T1000 (cell line): Measurements from ENCODE around the gene SLCO1C1.
"Not testable (repeated sequence)": the region's sequence is repeated elsewhere in the genome, so short reads cannot be mapped to it uniquely, and the experiment has no call there.

Experiments used
- DNase-seq: peaks from one replicate; lab custom pipeline; 2025; ENCODE audit warnings: mixed read lengths; lab: John Stamatoyannopoulos, UW

The SLCO1C1 gene, protein sequence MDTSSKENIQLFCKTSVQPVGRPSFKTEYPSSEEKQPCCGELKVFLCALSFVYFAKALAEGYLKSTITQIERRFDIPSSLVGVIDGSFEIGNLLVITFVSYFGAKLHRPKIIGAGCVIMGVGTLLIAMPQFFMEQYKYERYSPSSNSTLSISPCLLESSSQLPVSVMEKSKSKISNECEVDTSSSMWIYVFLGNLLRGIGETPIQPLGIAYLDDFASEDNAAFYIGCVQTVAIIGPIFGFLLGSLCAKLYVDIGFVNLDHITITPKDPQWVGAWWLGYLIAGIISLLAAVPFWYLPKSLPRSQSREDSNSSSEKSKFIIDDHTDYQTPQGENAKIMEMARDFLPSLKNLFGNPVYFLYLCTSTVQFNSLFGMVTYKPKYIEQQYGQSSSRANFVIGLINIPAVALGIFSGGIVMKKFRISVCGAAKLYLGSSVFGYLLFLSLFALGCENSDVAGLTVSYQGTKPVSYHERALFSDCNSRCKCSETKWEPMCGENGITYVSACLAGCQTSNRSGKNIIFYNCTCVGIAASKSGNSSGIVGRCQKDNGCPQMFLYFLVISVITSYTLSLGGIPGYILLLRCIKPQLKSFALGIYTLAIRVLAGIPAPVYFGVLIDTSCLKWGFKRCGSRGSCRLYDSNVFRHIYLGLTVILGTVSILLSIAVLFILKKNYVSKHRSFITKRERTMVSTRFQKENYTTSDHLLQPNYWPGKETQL

DNA sequence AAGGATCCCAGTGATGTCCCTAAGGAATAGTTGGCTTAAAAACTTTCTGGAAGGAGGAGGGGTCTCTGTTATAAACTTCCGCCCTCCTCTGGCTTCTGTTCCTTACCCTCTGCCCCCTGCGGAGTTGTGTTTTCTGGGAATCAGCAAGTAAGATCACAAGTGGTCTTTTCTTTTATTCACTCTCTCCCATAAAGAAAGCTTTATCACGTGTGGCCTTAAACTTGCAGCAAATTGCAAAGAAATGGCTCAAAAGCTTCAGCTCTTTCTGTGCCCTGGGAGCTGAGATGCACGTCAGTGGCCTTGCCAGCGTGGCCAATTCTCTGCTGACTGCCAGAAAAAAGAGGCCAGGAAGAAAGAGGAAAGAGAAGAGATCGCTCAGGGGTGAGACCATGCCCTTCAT lies at the start of gene SLCO1C1:
TSS of gene SLCO1C1 (plus strand) at position 101 of the 400 bp plus-strand sequence. CDS start 4,245 bp downstream, outside the sequence.
- DNase-seq = no peak

DNA sequence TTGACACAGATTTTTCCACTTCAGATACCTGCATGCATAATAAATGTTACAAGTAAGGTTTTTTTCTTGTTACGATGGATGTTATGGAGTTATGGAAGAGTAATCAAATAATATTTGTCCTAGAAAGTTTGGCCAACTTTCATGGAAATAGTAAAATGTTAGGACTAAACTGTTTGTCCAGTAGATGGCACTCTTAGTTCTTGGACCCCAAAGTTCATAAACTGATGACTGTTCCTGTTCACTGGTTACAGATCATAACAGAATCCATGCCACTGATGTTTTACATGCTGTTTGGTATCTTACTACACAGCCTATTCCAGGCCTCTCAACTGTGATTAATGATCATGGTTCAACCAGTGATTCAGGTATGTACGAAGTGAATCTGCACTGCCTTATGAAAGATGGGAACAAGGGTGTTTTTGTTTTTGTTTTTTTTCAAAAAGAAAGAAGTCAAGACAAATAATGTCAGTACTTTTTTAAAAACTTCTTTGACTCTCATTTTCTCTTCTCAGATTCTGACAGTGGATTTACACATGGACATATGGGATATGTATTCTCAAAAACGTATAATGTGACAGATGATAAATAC lies 48.8 kb upstream of the SLCO1C1 start:
- DNase-seq = no peak

DNA sequence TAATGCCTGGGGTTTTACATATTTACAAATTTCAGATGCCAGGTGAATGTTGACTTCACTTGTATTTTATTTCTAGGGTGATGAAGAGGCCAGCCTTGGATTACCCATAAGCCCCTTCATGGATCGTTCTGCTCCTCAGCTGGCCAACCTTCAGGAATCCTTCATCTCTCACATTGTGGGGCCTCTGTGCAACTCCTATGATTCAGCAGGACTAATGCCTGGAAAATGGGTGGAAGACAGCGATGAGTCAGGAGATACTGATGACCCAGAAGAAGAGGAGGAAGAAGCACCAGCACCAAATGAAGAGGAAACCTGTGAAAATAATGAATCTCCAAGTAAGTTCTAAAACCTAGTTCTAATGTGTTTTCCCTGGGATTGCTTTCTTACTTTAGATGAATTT lies 41.3 kb upstream of the SLCO1C1 start:
- DNase-seq = no peak

DNA sequence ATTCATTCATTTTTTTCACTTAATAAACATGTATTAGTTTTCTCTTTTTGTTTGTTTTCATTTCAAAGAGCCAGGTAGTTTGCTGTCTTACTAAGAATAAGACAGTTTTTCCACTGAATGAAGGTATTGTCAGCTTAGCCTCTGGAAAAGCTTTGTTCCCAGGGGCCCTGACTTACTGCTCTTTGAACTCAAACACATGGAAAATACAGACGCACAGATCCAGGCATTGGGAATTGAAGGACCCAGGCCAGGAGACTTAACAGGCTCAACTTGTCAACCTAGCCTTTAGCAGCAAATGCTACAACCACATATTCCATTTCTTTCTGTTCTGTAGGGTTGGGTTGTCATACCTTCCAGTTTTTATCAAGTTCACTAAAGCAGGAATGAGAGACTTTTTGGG lies 38.5 kb upstream of the SLCO1C1 start:
- DNase-seq = no peak

DNA sequence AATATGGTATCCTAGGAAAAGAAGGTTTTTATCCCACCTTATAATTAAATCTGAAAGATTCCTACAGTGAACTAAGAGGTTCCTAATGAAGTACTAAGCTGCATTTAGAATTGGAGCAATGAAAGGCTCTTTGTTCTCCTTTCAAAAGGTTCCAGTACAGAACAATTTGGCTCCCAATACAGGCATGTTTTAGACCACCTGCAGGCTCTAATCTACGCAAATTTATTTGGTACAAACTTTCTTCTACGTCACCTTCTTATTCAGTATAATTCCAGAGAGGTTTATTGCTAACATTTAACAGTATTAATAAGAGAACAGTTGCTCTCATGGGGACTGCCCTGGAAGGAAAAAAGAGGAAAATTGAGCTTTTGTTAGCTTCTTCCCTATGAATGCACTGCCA lies 37.6 kb upstream of the SLCO1C1 start:
- DNase-seq = no peak

DNA sequence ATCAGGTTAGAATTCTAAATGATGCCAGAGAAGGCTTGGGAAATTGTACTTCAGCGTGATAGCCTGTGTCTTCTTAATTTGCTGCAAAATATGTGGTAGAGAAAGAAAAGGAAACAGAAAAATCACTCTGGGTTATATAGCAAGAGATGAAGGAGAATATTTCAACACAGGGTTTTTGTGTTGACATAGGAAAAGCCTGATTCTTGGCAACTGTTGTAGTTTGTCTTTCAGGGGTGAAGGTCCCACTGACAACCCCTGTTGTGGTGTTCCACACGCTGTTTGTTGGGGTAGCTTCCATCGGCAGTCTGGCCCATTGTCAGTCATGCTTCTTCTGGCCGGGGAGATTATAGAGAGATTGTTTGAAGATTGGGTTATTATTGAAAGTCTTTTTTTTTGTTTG lies 13.8 kb upstream of the SLCO1C1 start:
- DNase-seq = no peak

DNA sequence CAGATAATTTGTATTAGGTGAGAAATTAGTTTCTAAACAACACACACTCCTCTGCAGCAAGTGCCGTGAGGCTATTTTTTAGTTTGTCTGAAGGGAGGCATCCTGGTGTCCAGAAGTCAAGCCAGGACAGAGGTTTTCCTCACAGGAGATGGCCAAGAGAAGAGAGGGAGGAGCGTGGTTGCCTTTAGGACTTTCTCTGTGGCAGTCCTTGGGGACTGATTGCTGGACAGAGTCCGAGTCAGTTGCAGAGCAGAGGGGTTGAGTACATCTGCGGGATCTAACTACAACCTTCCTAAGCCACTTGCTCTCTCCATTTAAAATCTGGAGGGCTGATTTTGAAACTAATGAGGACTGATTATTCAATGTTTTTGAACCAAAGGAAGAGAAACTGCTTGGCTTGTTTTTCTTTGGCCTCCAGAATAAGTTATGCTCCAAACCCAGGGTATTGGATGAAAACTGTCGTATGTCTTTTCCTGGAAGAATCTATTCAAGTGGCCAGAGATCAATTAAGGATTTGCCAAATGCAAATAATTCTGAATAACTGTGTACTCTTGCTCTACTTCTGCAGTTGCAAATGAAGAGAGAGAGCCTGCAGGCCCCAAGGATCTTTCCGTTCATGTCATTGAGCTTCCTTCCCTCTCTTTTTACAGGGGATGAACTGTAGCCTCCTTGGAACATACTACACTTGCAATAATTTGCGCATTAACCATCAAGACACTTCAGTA lies 1.2 kb downstream of the SLCO1C1 start:
- no peak for DNase-seq

DNA sequence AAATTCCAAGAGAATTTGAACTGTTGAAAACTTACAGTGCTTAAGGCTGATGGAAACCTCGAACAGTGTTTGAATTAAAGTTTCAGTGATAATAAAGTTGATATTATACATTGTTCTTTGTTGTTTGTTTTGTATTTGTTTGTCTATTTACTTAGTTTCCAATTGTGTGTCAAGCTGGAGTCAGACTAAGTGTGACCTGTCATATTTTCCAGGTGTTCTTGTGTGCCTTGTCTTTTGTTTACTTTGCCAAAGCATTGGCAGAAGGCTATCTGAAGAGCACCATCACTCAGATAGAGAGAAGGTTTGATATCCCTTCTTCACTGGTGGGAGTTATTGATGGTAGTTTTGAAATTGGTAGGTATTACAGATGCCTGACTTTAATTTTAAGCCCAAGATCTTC lies 6.0 kb downstream of the SLCO1C1 start:
- DNase-seq = no peak

DNA sequence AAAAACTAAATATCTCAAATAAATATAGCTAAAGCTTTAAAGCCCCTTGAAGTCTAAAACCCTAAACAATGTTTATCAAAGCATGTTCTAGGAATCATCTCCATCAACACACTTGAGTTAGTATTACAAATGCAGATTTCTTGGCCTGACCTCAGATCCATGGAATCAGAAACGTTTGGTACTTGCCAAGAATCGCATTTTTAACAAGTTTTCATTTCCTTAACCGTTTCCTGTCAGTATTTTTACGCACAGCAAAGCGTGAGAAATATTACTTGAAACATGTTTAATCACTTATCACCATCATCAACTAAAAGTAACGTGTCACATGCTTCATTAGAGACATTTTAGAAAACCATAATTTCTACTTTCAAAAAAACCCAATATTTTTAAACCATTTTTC lies 9.7 kb downstream of the SLCO1C1 start:
- no peak for DNase-seq

DNA sequence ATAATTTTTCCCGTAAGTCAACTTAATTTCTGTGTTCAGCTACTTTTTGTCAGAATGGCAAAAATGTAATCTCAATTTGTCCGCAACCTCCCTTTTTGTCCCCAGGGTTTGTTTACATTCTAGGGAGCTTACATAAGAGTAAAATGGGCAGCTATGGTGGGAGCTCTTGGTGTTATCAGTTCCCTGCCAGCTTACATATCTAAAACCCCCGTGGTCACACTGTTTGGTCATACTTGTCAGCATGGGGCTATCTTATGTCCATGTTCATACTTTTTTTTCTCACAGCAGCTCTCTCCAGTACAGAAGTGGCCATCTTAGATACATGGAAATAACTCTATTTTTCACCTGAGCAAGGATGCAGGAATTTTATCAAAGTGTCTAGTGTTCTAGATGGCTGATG lies 16.7 kb downstream of the SLCO1C1 start:
- DNase-seq = no peak

DNA sequence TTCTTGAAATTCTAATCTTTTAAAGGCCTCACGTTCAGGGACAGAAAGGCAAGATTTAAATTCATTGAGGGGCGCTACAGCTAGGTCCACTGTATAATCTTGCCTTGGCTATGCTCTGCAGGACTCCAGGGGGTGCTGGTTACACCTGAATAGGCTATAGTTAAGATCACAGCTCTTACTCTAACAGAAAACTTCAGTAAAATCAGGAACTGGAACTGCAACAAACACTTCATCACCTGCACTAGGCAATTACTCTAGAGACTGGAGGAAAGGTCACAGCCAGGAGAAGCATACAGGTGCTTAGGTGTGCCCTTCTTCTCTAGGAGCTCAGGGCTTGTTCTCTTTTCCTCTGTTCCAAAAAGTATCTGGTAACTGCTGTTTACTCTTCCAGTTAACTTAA lies 20.9 kb downstream of the SLCO1C1 start:
- no peak for DNase-seq

DNA sequence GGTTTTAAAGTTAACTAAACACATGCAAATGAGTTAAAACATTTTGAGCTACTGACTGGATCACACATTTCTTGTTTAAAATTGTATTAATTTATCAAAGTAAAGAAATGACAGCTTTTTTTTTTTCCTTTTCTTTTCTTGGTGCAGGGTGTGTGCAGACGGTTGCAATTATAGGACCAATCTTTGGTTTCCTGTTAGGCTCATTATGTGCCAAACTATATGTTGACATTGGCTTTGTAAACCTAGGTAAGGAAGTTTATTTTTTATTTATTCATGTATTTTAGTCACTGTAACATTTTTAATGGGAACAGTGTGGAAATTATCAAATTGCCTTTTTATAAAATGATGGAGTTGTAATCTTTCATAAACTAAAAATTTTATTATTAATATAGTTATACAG lies 21.9 kb downstream of the SLCO1C1 start:
- no peak for DNase-seq

DNA sequence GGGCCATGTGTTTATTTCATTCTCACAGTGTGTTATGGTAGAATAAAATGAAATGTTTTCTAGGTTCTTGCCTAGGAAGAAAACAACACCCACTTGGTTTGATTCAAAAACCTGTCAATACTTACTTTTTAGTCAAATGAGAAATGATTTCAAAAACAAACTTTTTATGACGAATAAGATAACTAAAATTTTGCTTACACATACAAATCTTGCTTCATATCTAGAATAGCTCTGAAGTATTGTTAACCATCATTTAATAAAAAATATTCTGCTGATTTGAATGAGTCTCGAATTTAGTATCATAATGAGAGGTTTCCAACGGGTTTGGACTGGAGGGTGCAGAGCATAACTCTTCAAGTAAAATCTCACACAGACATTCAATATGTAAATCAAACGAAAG lies 23.2 kb downstream of the SLCO1C1 start:
- DNase-seq = no peak

DNA sequence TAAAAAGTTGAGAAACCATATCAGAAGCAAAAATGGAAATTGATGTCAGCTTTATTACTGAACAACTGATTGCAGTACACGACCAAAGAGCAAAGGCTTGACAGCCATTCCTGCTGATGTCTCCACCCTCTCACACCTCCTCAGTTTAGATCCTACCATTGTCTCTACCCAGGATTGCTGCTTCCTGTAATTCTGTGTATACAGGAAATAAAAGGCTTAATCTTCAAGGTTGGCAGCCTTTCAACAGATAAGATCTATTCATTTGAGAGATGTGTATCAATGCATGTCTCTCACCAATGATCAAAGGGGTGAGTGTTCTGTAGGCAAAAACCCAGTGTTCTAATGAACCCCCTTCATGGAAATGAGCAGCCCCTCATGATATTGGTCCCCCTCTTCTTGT lies 27.0 kb downstream of the SLCO1C1 start:
- no peak for DNase-seq

DNA sequence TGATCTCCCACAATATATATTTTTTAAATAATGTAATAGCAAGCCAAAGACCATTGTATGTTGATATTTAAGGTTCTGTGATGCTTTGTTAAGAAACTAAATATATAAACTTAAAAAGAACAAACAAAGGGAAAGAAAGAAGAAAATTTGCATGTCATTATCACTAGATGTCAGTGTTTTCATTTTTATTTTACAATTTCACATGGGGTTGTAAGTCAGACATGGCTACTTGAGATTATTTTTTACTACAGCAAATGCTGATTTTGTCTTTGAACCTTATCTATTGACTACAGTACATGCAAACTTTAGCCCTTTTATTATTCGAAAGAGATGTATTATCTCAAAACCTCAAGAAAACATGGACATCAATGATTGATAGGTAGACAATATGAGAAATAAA lies 36.1 kb downstream of the SLCO1C1 start:
- no peak for DNase-seq

DNA sequence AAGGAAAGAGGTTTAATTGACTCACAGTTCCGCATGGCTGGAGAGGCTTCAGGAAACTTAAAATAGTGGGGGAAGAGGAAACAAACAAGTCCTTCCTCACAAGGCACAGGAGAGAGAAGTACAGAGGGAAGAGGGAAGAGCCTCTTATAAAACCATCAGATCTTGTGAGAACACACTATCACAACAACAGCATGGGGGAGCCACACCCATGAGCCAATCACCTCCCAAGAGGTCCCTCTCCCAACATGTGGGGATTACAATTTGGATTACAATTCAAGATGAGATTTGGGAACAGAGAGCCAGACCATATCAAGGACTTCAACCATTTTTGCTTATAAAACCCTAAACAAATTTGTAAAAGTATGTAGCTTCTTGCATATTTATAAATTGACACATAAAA lies 45.8 kb downstream of the SLCO1C1 start:
- DNase-seq = no peak

DNA sequence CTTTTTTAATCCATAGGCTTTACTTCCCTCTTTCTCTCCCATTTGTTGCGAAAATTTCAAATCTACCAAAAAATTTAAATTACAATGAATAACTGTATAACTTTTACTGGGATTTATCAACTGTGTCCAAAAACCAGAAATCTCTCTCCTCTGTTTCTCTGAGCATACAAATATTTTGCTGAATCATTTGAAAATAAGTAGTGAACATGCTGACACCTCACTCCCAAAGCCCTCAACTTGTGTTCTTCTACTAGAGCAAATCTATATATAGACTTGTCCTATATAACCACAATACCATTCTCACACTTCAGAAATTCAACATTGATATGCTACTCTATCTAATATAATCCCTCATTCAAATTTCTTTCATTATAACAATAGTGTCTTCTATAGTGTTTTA lies 53.1 kb downstream of the SLCO1C1 start:
- DNase-seq = no peak

DNA sequence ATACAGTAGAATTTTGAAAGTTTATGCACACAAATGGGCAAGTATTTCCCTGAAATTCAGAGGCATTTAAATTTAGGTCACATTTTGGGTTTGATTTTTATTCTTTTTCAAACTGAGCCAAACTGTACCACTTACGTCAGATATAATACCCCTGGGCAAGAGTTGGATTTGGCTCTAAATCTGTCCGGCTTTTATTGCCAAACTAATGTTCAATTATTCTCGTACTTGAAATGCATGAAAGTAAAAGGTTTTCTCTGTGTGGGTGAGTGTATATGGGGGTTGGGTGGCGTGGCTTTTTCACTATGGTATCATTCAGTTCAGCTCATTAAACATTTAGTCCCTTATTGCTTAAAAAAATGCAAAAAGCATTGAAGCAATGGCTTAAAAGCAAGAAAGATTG lies 55.9 kb downstream of the SLCO1C1 start:
- no peak for DNase-seq

DNA sequence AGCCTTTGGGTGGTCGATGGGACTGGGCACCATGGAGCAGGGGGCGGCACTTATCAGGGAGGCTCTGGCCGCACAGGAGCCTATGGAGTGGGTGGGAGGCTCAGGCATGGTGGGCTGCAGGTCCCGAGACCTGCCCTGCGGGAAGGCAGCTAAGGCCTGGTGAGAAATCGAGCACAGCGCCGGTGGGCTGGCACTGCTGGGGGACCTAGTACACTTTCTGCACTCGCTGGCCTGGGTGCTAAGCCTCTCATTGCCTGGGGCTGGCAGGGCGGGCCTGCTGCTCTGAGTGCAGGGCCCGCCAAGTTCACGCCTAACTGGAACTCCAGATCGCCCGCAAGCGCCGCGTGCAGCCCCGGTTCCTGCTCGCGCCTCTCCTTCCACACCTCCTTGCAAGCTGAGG lies 82.3 kb downstream of the SLCO1C1 start:
- DNase-seq = no peak

DNA sequence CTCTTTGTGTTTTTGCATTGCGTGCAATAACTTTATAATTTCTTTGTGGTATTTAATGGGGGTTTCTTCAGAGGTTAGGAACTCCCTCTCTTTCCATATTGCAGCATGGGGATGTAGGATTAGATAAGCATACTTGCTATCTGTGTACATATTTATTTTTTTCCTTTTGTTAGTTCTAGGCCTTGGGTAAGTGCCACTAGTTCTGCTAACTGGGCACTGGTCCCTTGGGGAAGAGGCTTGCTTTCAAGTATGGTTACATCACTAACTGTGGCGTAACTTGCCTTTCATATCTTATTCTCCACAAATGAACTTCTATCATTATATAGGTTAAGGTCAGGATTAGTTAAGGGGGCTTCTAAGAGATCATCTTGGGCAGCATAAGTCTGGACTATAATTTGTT lies 83.8 kb downstream of the SLCO1C1 start:
- no peak for DNase-seq

DNA sequence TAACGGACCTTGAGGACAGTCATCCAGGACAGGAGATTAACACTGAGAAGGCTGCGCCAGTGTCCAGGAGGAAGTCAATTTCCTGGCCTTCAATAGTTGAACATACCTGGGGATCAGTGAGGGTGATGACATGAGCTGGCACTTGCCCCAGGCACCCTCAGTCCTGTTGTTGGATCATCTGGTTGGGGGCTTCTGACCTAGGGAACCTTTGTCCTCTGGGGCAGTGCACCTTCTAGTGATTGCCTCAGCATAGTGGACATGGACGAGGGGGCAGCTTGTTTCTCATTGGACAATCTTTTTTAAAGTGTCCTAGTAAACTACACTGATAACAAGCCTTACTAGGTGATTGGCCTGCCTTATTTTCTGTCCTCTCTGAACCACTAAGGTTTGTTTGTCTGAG lies 84.8 kb downstream of the SLCO1C1 start:
- not testable (repeated sequence) for DNase-seq

DNA sequence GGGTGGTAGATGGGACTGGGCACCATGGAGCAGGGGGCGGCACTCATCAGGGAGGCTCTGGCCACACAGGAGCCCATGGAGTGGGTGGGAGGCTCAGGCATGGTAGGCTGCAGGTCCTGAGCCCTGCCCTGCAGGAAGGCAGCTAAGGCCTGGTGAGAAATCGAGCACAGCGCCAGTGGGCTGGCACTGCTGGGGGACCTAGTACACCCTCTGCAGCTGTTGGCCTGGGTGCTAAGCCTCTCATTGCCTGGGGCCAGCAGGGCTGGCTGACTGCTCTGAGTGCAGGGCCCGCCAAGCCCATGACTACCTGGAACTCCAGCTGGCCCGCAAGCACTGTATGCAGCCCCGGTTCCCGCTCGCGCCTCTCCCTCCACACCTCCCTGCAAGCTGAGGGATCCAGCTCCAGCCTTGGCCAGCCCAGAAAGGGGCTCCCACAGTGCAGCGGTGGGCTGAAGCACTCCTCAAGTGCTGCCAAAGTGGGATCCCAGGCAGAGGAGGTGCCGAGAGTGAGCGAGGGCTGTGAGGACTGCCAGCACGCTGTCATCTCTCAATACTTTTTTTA lies 88.7 kb downstream of the SLCO1C1 start:
- not testable (repeated sequence) for DNase-seq
